ENCODE data around the gene PKIB.

The PKIB gene

DNA sequence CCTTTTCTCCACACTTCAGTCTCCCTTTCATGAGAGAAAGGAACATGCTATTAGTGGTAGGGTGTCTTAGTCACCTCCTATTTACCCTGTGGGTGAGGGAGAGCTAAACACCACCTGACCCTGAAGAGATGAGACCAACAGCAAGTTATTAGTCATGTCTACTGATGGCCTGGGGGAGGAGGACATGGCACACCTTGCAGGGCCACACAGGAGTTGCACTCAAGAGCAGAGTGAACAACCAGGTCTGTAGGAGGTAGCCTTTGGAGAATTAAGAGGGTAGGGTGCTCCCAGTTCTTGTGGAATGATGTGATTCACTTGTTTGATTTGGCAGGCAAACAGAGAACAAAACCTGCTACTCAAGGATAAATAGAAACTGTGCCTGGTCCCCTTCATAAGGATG is 86.6 kb downstream of the PKIB start:
- no peak; the same call in 2 of the 3 replicates for ATAC-seq
- TF ChIP-seq, protein P1, sequence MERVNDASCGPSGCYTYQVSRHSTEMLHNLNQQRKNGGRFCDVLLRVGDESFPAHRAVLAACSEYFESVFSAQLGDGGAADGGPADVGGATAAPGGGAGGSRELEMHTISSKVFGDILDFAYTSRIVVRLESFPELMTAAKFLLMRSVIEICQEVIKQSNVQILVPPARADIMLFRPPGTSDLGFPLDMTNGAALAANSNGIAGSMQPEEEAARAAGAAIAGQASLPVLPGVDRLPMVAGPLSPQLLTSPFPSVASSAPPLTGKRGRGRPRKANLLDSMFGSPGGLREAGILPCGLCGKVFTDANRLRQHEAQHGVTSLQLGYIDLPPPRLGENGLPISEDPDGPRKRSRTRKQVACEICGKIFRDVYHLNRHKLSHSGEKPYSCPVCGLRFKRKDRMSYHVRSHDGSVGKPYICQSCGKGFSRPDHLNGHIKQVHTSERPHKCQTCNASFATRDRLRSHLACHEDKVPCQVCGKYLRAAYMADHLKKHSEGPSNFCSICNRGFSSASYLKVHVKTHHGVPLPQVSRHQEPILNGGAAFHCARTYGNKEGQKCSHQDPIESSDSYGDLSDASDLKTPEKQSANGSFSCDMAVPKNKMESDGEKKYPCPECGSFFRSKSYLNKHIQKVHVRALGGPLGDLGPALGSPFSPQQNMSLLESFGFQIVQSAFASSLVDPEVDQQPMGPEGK (CRISPR knock-in tag; IDR thresholded peaks at IDR 0.05; ENCODE audit: borderline replicate concordance) = no peak

GRCh38 chr6:122697458-122697857 is 87.3 kb downstream of the PKIB start:
- TF ChIP-seq POU6F1 (CRISPR knock-in tag; IDR thresholded peaks at IDR 0.05; ENCODE audit: borderline replicate concordance, low read depth) (no peak), OSR1 (CRISPR knock-in tag; IDR thresholded peaks at IDR 0.05) (no peak), CSDC2 (CRISPR knock-in tag; IDR thresholded peaks at IDR 0.05) (no peak), BACH2 (CRISPR knock-in tag; IDR thresholded peaks at IDR 0.05; ENCODE audit: borderline replicate concordance) (no peak), ZC3H10 (CRISPR knock-in tag; IDR thresholded peaks at IDR 0.05) (no peak), CREB5 (CRISPR knock-in tag; IDR thresholded peaks at IDR 0.05; ENCODE audit: low read depth) (no peak), TOX (CRISPR knock-in tag; IDR thresholded peaks at IDR 0.05; ENCODE audit: borderline replicate concordance) (no peak), SNAI2 (CRISPR knock-in tag; IDR thresholded peaks at IDR 0.05) (no peak), ZNF8 (CRISPR knock-in tag; IDR thresholded peaks at IDR 0.05) (no peak), ESRRG (CRISPR knock-in tag; IDR thresholded peaks at IDR 0.05) (no peak), ISL1 (CRISPR knock-in tag; IDR thresholded peaks at IDR 0.05) (no peak), ZFP30 (CRISPR knock-in tag; IDR thresholded peaks at IDR 0.05) (no peak), CSRNP3 (CRISPR knock-in tag; IDR thresholded peaks at IDR 0.05) (no peak), ARNTL (CRISPR knock-in tag; IDR thresholded peaks at IDR 0.05; ENCODE audit: borderline replicate concordance, low read depth) (no peak), RARB (CRISPR knock-in tag; IDR thresholded peaks at IDR 0.05) (no peak)
- TF ChIP-seq, protein P2, sequence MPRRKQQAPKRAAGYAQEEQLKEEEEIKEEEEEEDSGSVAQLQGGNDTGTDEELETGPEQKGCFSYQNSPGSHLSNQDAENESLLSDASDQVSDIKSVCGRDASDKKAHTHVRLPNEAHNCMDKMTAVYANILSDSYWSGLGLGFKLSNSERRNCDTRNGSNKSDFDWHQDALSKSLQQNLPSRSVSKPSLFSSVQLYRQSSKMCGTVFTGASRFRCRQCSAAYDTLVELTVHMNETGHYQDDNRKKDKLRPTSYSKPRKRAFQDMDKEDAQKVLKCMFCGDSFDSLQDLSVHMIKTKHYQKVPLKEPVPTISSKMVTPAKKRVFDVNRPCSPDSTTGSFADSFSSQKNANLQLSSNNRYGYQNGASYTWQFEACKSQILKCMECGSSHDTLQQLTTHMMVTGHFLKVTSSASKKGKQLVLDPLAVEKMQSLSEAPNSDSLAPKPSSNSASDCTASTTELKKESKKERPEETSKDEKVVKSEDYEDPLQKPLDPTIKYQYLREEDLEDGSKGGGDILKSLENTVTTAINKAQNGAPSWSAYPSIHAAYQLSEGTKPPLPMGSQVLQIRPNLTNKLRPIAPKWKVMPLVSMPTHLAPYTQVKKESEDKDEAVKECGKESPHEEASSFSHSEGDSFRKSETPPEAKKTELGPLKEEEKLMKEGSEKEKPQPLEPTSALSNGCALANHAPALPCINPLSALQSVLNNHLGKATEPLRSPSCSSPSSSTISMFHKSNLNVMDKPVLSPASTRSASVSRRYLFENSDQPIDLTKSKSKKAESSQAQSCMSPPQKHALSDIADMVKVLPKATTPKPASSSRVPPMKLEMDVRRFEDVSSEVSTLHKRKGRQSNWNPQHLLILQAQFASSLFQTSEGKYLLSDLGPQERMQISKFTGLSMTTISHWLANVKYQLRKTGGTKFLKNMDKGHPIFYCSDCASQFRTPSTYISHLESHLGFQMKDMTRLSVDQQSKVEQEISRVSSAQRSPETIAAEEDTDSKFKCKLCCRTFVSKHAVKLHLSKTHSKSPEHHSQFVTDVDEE (CRISPR knock-in tag; IDR thresholded peaks at IDR 0.05) = no peak
- TF ChIP-seq, protein P1 (CRISPR knock-in tag; IDR thresholded peaks at IDR 0.05; ENCODE audit: borderline replicate concordance) = no peak
- ATAC-seq = no peak

DNA sequence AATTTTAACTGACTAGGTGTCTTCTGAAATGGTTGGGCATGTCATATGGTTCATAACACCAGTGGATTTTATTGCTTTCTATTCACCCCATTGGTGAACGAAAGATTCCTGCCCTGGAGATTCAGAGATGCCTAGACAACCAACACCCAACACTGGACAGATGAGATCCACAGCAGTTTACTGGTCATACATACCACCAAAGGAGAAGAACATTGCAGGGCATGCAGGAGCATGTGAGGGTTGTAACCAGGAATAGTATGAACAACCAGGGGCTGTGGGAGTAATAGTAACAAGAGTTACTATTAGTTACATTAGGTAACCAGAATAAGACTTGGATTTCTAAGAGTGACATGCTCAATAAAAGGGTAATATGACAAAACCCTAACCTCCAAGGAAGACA is 91.5 kb downstream of the PKIB start:
- TF ChIP-seq, protein P2 (CRISPR knock-in tag; IDR thresholded peaks at IDR 0.05) = no peak
- TF ChIP-seq CREB5 (CRISPR knock-in tag; IDR thresholded peaks at IDR 0.05; ENCODE audit: low read depth) (no peak), RARB (CRISPR knock-in tag; IDR thresholded peaks at IDR 0.05) (no peak), ZNF8 (CRISPR knock-in tag; IDR thresholded peaks at IDR 0.05) (no peak), TCF4 (CRISPR knock-in tag; IDR thresholded peaks at IDR 0.05; ENCODE audit: borderline replicate concordance) (no peak), TOX (CRISPR knock-in tag; IDR thresholded peaks at IDR 0.05; ENCODE audit: borderline replicate concordance) (no peak), PPARA (CRISPR knock-in tag; IDR thresholded peaks at IDR 0.05; ENCODE audit: borderline replicate concordance) (no peak), ZC3H10 (CRISPR knock-in tag; IDR thresholded peaks at IDR 0.05) (no peak)
- no peak for ATAC-seq
